Measurements from ENCODE around the gene PIWIL4.

DNA sequence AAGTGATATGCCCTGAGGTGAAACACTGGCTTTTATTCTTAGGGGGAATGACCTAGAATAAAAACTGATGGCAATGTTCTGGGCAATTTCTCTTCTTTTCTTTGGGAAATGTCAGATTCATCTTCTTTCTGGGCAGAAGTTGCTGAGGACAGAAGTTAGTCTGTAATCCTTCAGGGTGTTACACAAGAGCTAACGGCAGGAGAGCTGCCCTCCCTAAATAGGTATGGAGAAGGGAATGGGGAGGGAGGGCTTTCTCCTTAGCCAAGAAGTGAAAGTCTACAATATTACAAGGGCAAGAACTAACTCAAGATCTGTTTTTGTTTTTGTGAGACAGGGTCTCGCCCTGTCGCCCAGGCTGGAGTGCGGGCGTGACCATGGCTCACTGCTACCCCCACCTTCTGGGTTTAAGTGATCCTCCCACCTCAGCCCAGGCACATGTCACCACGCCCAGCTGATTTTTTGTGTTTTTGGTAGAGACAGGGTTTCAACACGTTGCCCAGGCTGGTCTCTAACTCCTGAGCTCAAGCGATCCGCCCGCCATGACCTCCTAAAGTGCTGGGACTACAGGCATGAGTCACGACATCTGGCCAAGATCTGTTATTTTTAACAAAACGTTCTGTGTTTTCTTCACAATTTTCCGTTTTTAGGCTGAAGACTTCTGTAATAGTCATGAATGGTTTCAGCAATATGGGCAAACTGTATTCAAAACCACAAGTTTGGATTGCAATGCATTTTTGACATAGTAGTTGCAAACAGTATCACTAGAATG, 7.2 kb downstream of the PIWIL4 start:
- TF ChIP-seq, protein P1, sequence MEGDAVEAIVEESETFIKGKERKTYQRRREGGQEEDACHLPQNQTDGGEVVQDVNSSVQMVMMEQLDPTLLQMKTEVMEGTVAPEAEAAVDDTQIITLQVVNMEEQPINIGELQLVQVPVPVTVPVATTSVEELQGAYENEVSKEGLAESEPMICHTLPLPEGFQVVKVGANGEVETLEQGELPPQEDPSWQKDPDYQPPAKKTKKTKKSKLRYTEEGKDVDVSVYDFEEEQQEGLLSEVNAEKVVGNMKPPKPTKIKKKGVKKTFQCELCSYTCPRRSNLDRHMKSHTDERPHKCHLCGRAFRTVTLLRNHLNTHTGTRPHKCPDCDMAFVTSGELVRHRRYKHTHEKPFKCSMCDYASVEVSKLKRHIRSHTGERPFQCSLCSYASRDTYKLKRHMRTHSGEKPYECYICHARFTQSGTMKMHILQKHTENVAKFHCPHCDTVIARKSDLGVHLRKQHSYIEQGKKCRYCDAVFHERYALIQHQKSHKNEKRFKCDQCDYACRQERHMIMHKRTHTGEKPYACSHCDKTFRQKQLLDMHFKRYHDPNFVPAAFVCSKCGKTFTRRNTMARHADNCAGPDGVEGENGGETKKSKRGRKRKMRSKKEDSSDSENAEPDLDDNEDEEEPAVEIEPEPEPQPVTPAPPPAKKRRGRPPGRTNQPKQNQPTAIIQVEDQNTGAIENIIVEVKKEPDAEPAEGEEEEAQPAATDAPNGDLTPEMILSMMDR (IDR thresholded peaks at IDR 0.05; ENCODE audit: insufficient read depth, low read length, poor library complexity, severe bottlenecking) = no peak
- no peak for TF ChIP-seq EZH2phosphoT487 (conservative IDR thresholded peaks at IDR 0.05; ENCODE audit: low read length)

Data from SU-DHL-6 (cell line).